Liver (tissue), 3 donors: ENCODE measurements around the gene OLFM4.

Experiments used
- CTCF ChIP-seq: fragments of 150-350 bp; IDR thresholded peaks from 2 replicates; pipeline ENCODE4 v1.5.1; 2017; ENCODE audit warnings: improper control_type of control experiment, low read depth, low read length; ENCODE audit not compliant: missing input control
- EGR1 ChIP-seq, 2 donors: IDR thresholded peaks; 2 replicates each; pipeline ENCODE4 v1.6.1; 2016 to 2018; ENCODE audit warnings: antibody characterized with exemption in 2 of 2, low read depth in 2 of 2
- FOXA2 ChIP-seq: IDR thresholded peaks from 2 replicates; pipeline ENCODE4 v1.6.1; 2016; ENCODE audit warnings: antibody characterized with exemption
- HNF4A ChIP-seq, 2 donors: conservative IDR thresholded peaks; 2 replicates each; pipeline ENCODE4 v1.6.1; 2016; ENCODE audit warnings: antibody characterized with exemption in 2 of 2, mild to moderate bottlenecking in 2 of 2
- JUND ChIP-seq, 2 donors: IDR thresholded peaks; 2 replicates each; pipeline ENCODE4 v1.6.1; 2016; ENCODE audit warnings: antibody characterized with exemption in 2 of 2
- RAD21 ChIP-seq, 2 donors: IDR thresholded peaks; 2 replicates each; pipeline ENCODE4 v1.6.1; 2016; ENCODE audit warnings: antibody characterized with exemption in 2 of 2, mild to moderate bottlenecking in 2 of 2
- REST ChIP-seq: IDR thresholded peaks from 2 replicates; pipeline ENCODE4 v1.6.1; 2016; ENCODE audit warnings: antibody characterized with exemption, mild to moderate bottlenecking
- SP1 ChIP-seq: IDR thresholded peaks from 2 replicates; pipeline ENCODE4 v1.6.1; 2018; ENCODE audit warnings: antibody characterized with exemption, mild to moderate bottlenecking
- TAF1 ChIP-seq: conservative IDR thresholded peaks from 2 replicates; pipeline ENCODE4 v1.6.1; 2016; ENCODE audit warnings: antibody characterized with exemption, mild to moderate bottlenecking
- YY1 ChIP-seq: IDR thresholded peaks from 2 replicates; pipeline ENCODE4 v1.6.1; 2016; ENCODE audit warnings: antibody characterized with exemption, mild to moderate bottlenecking
- TF ChIP-seq, protein P1 (sequence below): IDR thresholded peaks from 2 replicates; pipeline ENCODE4 v1.6.1; 2016; ENCODE audit warnings: antibody characterized with exemption
- TF ChIP-seq, protein P2 (sequence below): IDR thresholded peaks from 2 replicates; pipeline ENCODE4 v1.6.1; 2016; ENCODE audit warnings: antibody characterized with exemption
- donor health status: healthy.
- donor health status: healthy.

DNA sequence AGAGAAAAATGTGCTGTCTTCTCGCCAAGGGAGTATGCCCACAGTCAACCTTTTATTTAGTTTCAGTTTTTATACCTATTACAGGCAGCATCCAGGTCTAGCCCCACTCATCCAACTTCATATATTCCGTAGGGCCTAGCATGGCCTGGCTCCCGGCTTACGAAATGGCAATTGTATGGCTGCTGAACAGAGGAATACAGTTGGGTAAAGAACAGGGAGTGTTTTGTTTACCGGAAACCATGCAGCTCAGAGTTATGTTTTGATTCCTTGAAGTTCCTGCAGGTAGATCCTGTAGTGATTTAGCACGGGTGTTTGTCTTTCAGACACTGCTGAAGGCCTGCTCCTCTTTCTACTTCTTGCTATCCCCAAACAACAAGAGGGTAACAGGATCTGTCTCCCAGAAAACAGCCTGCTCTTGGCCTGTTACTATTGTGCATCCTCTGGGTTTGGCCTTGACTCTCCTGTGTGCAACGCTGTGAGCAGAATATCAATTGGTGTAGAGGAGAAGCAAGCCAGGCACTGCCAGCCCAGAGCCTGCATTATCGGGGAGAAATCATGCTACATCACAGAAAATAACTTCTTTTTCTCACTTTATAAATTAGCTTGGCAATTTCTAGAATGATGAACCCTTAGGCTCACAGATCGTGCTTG is 32.4 kb downstream of the OLFM4 start:
- TF ChIP-seq, protein P1, sequence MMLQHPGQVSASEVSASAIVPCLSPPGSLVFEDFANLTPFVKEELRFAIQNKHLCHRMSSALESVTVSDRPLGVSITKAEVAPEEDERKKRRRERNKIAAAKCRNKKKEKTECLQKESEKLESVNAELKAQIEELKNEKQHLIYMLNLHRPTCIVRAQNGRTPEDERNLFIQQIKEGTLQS: no peak
- TF ChIP-seq REST (no peak), CTCF (no peak), EGR1 (IDR thresholded peaks at IDR 0.05; ENCODE audit: low read depth in 2 of 2) (no peak), SP1 (no peak), HNF4A (conservative IDR thresholded peaks at IDR 0.05) (no peak), TAF1 (no peak), JUND (IDR thresholded peaks at IDR 0.05) (no peak), FOXA2 (no peak), RAD21 (IDR thresholded peaks at IDR 0.05) (no peak), YY1 (no peak)
- TF ChIP-seq, protein P2, sequence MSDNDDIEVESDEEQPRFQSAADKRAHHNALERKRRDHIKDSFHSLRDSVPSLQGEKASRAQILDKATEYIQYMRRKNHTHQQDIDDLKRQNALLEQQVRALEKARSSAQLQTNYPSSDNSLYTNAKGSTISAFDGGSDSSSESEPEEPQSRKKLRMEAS: no peak
